HG02759 (cell line): ENCODE data around the gene TTC39C.
A peak's percentile ranks its signal among the peaks of the same experiment; 100 is the strongest.

Experiments used
- ATAC-seq: cut with Tn5 transposase; IDR thresholded peaks from one replicate; pipeline ENCODE4 v1.9.1; 2021; ENCODE audit warnings: mild to moderate bottlenecking, moderate library complexity; ENCODE audit not compliant: unreplicated experiment

The TTC39C gene

GRCh38 chr18:24014062-24014985, at the start of gene TTC39C:
TSS of gene TTC39C (plus strand) at chr18:24014754. CDS start at chr18:24014872, 118 bp downstream.
- ATAC-seq = peak; percentile 58

GRCh38 chr18:23966909-23967308, 47.6 kb upstream of the TTC39C start:
- ATAC-seq = no peak

GRCh38 chr18:23967321-23968089, 47.0 kb upstream of the TTC39C start:
- peak; percentile 61 for ATAC-seq

- no peak for ATAC-seq
Measured at GRCh38 chr18:23968638-23969604, 45.6 kb upstream of the TTC39C start.

- no peak for ATAC-seq
Measured at GRCh38 chr18:23969664-23970063, 44.9 kb upstream of the TTC39C start.

GRCh38 chr18:23970161-23971096, 44.1 kb upstream of the TTC39C start:
- no peak for ATAC-seq

- no peak for ATAC-seq
Measured at GRCh38 chr18:23971097-23971440, 43.5 kb upstream of the TTC39C start.

- ATAC-seq = no peak
Measured at GRCh38 chr18:23971666-23972230, 42.8 kb upstream of the TTC39C start.

GRCh38 chr18:23972453-23972852, 42.1 kb upstream of the TTC39C start:
- ATAC-seq = peak; percentile 72

GRCh38 chr18:23977103-23977502, 37.5 kb upstream of the TTC39C start:
- ATAC-seq = no peak

- ATAC-seq = no peak
Measured at GRCh38 chr18:23977719-23978483, 36.7 kb upstream of the TTC39C start.

- peak; percentile 94 for ATAC-seq
Measured at GRCh38 chr18:23981369-23981980, 33.1 kb upstream of the TTC39C start.

GRCh38 chr18:23982155-23983079, 32.1 kb upstream of the TTC39C start:
- no peak for ATAC-seq

GRCh38 chr18:23983112-23983511, 31.4 kb upstream of the TTC39C start:
- ATAC-seq = no peak

- peak; percentile 78 for ATAC-seq
Measured at GRCh38 chr18:23986600-23987359, 27.8 kb upstream of the TTC39C start.
